LNCaP clone FGC (cell line): ENCODE measurements around the gene MYL1.

Experiments
- DNase-seq: peaks from one replicate; pipeline ENCODE4 v3.0.0-alpha.2; 2011; ENCODE audit warnings: low read depth
- H3K4me3 ChIP-seq: 2 replicates; pipeline ENCODE4 v1.5.1; 2011; ENCODE audit warnings: mild to moderate bottlenecking, low read depth, low read length, control low read depth
- TF ChIP-seq, protein P1 (sequence below): IDR thresholded peaks from 2 replicates; pipeline ENCODE4 v1.5.1; 2012; ENCODE audit warnings: mild to moderate bottlenecking; ENCODE audit not compliant: control insufficient read depth, insufficient read depth; ENCODE audit errors: extremely low read depth

Gene MYL1

DNA sequence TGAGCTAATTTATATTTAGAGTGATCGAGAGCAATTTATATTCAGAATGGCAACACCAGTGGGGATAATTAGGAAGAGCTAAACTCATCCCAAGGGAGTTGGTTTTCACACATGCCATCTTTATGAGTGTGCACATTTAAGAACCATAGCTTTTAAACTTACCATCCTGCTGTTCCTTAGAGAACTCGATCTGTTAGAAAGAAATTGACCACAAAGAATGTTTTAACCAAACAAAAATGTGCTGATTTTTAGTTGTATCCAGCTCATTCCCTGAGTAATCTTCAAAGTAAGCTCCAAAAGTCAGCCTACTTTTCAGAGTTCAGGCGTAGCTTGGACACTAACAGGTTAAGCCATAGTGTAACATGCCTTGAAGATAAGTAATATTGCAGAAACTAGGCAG, 12.6 kb downstream of the MYL1 start:
- TF ChIP-seq, protein P1, sequence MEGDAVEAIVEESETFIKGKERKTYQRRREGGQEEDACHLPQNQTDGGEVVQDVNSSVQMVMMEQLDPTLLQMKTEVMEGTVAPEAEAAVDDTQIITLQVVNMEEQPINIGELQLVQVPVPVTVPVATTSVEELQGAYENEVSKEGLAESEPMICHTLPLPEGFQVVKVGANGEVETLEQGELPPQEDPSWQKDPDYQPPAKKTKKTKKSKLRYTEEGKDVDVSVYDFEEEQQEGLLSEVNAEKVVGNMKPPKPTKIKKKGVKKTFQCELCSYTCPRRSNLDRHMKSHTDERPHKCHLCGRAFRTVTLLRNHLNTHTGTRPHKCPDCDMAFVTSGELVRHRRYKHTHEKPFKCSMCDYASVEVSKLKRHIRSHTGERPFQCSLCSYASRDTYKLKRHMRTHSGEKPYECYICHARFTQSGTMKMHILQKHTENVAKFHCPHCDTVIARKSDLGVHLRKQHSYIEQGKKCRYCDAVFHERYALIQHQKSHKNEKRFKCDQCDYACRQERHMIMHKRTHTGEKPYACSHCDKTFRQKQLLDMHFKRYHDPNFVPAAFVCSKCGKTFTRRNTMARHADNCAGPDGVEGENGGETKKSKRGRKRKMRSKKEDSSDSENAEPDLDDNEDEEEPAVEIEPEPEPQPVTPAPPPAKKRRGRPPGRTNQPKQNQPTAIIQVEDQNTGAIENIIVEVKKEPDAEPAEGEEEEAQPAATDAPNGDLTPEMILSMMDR, result no peak
- no peak for DNase-seq

DNA sequence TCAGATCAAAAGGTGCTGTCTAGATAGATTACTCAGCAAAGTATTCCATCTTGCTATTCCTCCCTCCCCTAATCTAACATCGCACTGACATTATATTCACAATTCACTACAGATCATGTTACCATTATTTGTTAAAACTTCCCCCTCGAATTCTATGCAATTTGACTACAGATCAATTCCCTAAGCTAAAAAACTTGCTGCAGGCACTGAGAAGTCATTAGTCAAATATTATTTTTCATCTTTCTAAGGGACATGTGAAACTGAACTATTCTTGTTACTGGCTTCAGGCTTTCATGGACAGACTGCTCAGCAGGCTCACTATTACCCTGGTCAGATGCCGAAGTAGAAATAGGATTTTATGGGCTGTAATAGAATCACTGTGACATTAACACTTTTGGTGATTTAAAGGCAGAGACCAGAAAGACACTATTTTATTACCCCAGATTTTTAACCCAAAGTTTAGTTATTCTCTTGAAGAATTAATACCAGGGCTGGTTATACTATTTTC, 15.1 kb downstream of the MYL1 start:
- H3K4me3 ChIP-seq, result no peak overlapping the region
- DNase-seq, result no peak
- TF ChIP-seq, protein P1, result no peak

More for the DNA sequence above, 12.6 kb downstream of the MYL1 start:
- no peak overlapping the region for H3K4me3 ChIP-seq

DNA sequence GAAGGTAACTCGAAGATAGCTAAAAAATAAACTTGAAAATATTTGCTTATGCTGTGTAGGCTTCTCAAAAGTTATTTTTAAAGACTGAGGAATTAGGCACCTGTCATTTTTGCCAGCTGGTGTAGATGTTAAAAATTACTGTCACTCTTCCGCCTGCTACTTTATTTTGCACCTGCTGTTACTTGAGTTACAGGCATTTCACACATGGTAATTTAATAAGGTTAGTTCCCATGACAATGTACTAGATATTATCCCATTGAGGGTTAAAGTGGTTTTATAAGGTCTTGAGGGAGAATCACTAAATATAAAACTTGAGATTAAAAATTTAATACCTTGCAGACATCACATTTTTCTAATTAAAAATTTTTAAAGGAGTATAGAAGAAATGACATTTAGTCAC, 26.6 kb downstream of the MYL1 start:
- no peak overlapping the region for H3K4me3 ChIP-seq
- TF ChIP-seq, protein P1, result no peak
- no peak for DNase-seq

DNA sequence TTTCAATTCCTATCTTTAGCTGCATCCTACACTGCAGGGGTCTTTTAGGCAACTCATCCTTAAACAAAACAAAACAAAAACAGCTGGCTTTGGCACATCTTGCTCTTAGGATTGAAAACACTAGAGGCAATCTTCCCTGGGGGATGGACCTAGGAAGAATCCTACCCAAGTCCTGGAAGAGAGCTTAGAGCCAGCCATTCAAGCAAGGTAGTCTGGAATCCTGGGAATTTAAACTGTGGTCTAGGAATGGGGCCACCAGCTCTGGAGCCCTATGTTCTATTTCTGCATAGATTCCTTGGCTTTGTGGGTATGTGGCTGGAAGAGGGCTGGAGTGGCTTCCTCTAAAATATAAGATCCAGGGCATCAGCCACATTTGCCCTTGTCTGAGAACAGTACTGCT, 27.7 kb downstream of the MYL1 start:
- no peak overlapping the region for H3K4me3 ChIP-seq
- DNase-seq, result no peak
- TF ChIP-seq, protein P1, result no peak

DNA sequence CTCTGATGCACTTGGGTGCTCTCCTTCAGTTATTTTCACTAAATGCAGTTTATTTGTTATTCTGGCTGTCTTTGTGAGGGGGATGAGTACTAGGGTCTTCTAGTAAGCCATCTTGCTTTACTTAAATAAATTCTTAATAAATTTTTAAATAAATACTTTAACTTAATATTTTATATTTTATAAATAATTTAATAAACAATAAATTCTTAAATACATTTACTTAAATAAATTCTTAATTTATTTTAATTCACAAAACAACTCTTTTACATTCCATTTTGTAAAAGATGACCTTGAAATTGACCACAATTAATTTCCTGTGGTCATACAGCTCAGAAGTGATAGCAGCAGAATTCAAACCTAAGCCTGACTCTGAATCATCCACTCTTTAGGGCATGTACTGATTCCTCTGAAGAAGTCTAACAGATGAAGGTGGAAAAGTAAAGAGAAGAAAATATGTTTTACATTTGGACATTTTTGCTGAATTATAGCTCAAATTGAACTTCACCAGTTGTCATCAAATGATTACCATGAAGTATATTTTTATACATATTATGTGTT, 28.8 kb downstream of the MYL1 start:
- TF ChIP-seq, protein P1, result no peak
- DNase-seq, result no peak
- no peak overlapping the region for H3K4me3 ChIP-seq

DNA sequence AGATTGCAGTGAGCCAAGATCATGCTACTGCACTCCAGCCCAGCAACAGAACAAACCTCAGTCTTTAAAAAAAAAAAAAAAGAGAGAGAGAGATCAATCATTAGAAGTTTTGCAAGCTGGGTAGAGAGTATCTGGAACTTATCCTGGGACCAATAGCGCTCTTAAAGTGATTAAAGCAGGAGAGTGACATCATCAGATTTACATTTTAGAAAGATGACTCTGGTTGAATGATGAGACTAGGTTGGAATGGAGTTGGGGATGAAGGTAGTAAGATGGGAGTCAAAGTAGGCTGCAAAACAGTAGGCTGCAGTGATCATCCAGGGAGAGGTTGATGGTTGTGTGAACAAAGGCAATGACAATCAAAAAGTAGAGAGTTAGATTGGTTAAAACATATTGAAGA, 37.8 kb downstream of the MYL1 start:
- H3K4me3 ChIP-seq, result no peak overlapping the region
- TF ChIP-seq, protein P1, result no peak

DNA sequence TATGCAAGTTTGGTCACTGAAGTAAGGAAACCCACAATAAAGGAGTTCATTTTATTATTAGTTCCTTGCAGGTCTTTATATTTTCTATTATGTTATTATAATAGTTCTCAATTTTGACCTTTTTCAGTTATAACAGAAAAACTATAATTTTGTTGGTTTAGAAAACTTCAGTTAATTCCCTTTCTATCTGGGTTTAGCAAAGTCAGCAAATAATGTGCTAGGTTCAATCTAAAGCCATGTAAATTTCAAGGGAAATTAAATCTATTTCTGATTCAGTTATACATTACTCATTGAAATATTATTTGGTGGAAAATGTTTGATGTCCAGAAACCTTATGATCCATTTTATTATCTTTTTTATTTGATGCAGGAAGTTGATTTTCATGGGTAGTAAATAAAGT, 43.7 kb downstream of the MYL1 start:
- DNase-seq, result no peak
- H3K4me3 ChIP-seq, result no peak overlapping the region
- TF ChIP-seq, protein P1, result no peak

More for the DNA sequence above, 37.8 kb downstream of the MYL1 start:
- no peak for DNase-seq
